HFF-Myc (cell line): ENCODE results near the gene SERPING1.

Experiments used
- DNase-seq: peaks from one replicate; pipeline ENCODE4 v3.0.0-alpha.2; 2011; ENCODE audit warnings: low read depth; ENCODE audit errors: extremely low read depth
- H3K4me3 ChIP-seq: replicated peaks from 2 replicates; pipeline ENCODE4 v1.5.1; 2011; ENCODE audit warnings: low read depth, mild to moderate bottlenecking, control low read depth, low read length
- CTCF ChIP-seq: IDR thresholded peaks from 2 replicates; pipeline ENCODE4 v1.5.1; 2012; ENCODE audit warnings: mild to moderate bottlenecking, low read depth, low read length, control low read depth; ENCODE audit errors: missing control alignments

SERPING1 gene

GRCh38 chr11:57641011-57641807, 43.7 kb downstream of the SERPING1 start:
- H3K4me3 ChIP-seq = no peak overlapping the region; the same call in 1 of the 2 replicates
- TF ChIP-seq CTCF = peak; percentile 56
- no peak for DNase-seq

- no peak overlapping the region for H3K4me3 ChIP-seq
- peak; percentile 10 for TF ChIP-seq CTCF
- DNase-seq = no peak
Observed at GRCh38 chr11:57643802-57644201, 46.3 kb downstream of the SERPING1 start.

DNA sequence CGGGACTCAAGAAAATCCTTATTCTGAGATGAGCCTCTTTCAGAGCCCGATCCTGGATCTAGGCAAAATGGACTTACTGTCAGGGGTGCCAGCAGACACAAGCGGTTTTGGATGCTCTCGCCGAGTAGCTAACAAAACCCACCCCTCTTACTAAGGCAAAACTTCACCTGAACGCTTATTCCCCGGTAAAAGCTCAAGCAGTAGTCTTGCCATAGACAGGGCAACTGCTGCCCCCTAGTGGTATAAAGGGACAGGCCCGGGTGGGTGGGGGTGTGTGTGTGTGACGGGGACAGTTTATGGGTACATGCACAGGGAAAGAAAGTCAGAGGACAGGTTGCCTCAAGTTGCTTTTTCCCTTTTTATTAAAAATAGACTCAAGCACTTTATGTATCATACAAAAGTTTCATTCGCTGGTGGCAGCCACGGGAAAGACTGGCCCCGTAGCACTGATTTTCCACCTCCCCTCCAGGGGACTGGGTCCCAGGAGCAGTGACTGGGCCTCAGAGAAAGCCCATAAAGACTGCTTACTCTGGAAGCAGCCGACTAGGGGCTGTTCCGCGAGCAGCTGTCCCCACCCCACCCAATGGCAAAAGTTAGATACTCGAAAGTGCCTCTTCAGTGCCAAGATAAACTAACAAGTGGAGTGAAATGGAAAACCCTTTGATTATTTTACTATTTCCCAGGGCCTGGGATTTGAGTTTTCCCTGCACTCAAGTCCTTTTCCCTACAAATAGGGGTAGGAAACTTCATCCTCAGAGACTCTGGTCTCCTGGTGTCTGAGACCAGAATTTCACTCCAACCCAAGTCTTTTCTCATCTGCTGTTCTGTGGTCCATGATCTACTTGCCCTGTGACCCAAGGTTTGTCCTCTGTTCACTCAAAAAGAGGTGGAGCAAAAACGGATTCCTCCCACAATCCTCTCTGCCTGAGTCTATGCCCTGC, 47.5 kb downstream of the SERPING1 start:
- no peak overlapping the region for H3K4me3 ChIP-seq
- TF ChIP-seq CTCF = peak; percentile 83
- no peak for DNase-seq

DNA sequence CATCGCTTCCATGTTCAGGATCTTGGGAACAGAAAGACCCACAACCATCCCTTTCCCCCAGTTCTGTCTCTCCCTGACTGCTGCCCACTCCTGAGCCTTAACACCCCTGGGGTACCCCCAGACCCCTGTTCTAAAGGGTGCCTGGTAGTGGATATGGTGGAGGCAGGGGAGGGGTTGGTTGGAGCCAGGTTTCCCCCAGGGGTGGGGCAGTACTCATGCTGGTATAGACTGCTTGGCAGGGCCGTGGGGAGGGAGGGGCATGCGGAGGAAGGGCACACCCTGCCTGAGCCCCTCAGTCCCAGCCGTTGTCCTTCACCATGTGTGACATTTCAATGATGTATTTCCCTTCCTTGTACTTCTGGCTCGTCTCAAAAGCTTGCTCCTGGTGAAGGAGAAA, 48.2 kb downstream of the SERPING1 start:
- H3K4me3 ChIP-seq = no peak overlapping the region
- no peak for DNase-seq
- TF ChIP-seq CTCF = no peak

DNA sequence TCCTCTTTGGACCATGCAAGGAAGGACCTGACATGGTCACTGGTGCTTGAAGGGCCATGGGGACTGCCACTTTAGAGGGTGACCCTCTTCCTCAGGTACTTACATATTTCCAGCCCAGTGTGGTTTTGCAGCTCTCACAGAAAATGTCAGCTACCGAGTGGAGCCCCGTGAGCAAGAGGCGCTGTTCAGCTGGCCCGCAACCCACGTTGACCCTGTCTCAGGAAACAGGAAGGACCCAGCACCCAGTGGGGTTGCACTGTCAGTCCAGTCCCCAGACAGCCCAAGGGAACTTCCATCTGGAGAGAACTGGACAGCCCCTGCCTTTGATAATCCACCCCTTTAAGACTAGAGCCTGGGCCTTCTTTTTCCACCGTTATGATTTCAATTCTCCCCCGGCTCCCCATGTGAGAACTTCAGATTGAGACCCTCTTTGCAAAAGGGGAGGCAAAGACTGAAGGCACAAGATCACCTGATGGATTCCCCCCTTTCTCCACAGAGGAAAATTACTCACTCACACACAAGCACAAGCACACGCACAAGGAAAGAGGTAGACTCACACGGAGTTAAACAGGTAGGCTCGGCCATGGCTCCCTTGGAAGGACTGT, 48.8 kb downstream of the SERPING1 start:
- TF ChIP-seq CTCF = no peak
- no peak overlapping the region for H3K4me3 ChIP-seq
- no peak for DNase-seq

DNA sequence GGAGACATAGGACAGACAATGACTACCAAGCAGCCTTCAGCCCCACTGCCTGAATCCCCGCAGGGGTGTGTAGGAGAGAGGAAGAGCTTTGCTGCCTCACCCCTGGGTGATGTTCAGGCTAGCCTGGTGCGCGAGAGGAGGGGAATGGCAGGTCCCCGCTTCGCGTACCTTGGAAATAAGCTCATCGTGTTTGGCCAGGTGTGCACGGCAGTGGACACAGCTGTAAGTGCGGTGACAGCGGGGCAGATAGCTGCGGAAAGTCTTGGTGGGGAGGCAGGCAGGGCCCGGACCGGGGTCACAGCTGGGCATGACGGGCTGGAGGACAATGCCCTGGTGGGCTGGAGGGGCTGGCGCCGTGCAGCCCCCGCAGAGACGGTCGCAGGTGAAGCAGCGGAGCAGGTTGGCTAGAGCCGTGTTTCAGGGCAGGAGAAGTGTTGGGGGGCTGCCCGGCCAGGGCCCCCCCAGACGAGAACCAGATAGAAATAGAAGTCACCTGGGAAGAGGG, 49.4 kb downstream of the SERPING1 start:
- TF ChIP-seq CTCF = no peak
- no peak overlapping the region for H3K4me3 ChIP-seq
- DNase-seq = no peak
